HG02885 (cell line): Measurements from ENCODE around the gene RBBP5.
A peak's percentile ranks its signal among the peaks of the same experiment; 100 is the strongest.
"Not testable (repeated sequence)": the region's sequence is repeated elsewhere in the genome, so short reads cannot be mapped to it uniquely, and the experiment has no call there.

Experiments
- ATAC-seq: cut with Tn5 transposase; IDR thresholded peaks from one replicate; pipeline ENCODE4 v1.9.1; 2021; ENCODE audit warnings: mild to moderate bottlenecking; ENCODE audit not compliant: unreplicated experiment, poor library complexity

RBBP5 gene, protein sequence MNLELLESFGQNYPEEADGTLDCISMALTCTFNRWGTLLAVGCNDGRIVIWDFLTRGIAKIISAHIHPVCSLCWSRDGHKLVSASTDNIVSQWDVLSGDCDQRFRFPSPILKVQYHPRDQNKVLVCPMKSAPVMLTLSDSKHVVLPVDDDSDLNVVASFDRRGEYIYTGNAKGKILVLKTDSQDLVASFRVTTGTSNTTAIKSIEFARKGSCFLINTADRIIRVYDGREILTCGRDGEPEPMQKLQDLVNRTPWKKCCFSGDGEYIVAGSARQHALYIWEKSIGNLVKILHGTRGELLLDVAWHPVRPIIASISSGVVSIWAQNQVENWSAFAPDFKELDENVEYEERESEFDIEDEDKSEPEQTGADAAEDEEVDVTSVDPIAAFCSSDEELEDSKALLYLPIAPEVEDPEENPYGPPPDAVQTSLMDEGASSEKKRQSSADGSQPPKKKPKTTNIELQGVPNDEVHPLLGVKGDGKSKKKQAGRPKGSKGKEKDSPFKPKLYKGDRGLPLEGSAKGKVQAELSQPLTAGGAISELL

DNA sequence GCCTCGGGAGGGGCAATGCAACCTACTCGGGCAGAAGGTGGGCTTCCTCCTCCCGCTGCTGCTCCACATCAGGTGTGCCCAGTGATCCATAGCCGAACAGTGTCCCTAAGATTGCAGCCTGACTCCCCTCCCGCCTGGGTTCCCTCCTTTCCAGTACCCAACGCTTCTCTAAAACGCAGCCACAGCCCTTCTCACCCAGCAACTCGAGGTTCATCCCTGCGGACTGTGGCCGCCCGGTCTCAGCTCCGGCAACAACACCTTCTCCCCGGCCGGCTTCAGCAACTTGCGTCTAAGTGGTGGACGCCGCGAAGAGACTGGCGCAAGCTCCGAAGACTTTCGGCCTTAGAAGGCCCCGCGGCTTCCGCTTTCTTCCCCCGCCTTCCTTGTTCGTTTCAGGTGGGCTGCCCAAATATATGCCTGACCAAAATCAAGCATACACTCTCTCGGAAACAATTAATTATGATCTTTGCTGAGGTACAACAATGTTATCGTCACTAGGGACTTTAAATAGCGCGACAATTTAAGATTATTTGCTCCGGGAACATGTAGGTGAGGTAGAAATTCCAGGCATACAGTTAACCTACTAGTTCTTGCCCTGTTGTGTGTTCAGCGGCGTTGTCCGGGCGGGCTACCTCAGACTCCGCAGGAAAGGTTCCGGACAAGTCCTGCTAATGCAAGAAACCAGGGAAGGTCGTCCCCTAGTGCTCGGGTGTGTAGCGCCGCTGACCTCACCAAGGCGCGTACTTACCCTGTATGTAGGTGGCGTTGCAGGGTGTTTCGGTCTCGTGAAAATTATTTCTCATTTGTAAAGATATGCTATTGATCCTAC lies at the start of gene RBBP5:
TSS of gene RBBP5 (minus strand) at position 319 of the 829 bp plus-strand sequence. CDS start at position 214, 105 bp downstream.
- ATAC-seq, result peak; percentile 95

DNA sequence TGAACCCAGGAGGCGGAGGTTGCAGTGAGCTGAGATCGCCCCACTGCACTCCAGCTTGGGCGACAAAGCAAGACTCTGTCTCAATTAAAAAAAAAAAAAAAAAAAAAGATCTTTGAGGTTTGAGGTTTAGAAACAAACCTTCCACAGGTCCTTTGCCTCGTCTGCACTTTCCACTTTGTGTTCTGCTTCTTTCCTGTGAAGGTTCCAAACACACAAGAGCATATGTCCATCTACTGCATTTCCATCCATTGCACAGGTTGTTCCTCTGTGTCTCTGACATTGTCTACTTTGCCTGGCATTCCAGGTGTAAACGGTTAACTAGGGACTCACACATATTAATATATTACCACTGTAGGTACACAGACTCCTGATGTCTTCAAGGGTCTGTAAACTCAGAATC lies 49.6 kb upstream of the RBBP5 start:
- no peak for ATAC-seq

DNA sequence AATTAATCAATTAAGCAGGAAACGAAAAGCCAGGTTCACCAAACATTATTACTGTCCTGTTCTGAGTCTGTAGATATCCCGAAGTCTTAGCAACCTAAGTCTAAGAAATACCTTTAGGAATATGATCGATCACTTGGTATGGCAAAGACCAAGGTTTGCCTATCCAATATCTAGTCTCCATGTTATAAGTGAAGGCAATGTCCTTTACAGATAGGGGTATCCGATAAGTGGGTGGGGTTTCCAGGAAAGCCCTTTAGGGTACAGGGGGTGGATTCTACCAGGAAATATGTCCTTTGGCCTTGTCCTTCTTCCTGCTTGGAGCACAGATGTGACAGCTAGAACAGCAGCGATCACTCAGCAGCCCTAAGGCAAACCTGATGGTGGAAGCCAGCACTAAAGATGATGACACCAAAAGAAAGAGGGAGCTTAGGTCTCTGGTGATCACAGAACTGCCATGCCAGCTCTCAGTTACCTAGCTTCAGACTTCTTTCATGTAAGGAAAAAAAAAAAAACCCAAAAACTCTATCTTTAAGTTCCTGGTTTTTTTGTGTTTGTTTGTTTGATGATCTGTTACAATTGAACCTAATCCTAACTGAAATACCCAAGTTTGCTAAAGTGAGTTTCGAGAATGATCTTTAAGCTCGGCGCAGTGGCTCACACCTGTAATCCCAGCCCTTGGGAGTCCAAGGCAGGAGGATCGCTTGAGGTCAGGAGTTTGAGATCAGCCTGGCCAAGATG lies 48.9 kb upstream of the RBBP5 start:
- ATAC-seq, result no peak

DNA sequence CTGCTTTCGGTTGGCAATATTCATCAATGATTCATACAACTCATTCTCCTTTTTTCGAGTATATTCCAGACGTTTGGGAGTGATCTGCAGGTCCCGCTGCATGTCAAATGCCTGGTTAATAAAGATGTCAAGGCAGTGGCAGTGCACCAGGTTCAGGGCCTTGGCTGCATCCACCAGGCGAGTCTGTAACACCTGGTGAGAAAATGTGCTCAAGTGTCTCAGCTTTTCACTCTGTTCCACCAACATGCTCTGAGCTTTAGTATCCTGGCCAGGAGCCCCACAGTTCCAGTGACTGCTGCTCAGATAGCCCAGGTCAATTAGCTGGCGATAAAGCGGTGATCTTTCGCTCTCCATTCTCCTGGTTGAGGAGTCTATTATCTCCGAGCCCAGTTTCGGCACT lies 47.5 kb upstream of the RBBP5 start:
- ATAC-seq, result no peak

DNA sequence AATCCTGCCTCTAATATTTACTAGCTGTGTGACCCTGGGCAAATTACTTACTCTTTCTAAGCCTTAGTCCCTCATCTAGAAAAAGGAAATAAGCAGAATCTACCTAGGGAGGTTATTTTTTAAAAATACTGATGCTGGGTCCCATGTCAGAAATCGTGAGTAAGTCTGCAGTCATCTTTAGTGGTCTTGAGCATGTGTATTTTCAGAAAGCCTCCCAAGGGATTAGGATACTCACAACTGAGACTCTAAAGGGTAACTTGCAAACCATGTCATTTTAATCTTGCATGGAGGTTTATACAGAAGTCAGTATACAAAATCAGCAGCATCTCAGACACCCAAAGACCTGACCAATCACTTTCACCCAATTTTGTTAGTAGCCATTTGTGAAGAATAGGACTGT lies 46.5 kb upstream of the RBBP5 start:
- no peak for ATAC-seq

DNA sequence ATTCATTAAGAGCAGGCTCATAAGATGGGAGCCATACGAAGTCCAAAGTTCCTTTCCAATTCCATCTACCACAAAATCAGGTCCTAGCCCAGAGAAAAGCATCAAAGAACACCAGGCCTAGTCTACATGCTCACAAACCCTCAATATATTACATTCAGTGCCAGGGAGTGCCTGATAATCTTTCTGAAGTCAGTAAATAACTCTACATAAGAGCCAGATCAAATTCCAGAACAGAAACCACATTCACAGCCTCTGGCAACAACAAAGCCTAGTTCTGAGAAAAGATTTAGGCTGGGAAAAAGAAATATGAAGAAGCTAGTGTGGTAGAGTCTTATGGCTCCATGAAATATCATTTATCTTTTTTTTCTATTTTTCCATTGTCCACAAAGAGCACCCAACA lies 40.5 kb upstream of the RBBP5 start:
- ATAC-seq, result no peak

DNA sequence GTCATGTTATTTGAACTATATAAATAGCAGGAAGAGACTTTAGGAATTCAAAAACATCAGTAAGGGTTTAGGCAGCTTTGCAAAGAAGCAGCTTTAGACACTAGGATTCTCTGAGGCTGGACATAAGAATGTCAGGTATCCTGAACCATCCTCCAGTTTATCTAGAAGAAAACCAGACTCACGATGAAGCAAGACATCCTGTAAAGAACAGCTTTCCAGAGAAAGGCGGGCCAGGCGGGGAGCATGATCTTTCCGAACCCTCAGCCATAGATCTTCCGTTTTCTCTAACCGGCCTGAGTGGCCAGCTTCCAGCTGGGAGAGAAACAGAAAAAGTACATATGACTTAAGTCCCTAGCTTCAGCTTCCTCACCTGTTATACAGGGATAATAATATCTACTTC lies 39.3 kb upstream of the RBBP5 start:
- no peak for ATAC-seq

DNA sequence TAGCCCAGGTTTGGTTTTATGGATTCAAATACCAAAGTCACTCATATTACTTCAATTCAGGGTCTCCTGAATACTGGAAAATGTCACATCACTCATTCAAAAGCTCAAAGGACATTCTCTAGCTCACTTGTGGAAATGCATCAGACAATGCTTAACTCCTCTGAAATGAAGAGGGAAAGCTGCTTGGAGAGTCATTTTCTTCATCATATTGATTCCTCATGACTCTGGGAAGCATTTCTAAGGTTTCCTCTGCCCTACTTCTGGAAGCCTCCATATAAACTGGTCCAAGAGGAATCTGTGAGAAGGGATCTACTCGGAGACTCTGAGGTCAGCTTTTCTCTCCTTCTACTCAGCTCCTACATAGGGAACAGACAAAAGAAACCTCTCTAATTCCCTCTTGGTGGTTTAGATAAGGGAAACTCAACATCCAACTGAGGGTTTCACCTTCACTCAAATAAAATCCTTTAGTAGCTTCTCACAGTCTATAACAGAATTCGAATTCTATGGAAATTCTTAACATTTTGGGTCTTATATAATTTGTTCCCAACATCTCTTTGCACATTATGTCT lies 36.4 kb upstream of the RBBP5 start:
- ATAC-seq, result no peak

DNA sequence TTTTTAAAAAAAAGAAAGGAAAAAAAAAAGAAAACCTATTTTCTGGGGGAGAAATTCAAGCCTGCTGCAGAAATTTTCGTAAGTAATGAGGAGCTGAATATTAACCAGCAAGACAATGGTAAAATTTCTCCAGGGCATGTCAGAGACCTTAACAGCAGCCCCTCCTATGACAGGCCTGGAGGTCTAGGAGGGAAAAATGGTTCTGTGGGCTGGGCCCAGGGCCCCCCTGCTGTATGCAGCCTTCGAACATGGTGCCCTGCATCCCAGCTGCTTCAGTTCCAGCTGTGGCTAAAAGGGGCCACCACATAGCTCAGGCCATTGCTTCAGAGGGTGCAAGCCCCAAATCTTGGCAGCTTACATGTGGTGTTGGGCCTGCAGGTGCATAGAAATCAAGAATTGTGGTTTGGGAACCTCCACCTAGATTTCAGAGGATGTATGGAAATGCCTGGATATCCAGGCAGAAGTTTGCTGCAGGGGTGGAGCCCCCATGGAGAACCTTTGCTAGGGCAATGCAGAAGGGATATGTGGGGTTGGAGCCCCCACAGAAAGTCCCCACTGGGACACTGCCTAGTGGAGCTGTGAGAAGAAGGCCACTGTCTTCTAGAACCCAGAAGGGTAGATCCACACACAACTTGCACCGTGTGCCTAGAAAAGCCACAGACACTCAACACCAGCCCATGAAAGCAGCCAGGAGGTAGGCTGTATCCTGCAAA lies 34.0 kb upstream of the RBBP5 start:
- ATAC-seq, result not testable (repeated sequence)

DNA sequence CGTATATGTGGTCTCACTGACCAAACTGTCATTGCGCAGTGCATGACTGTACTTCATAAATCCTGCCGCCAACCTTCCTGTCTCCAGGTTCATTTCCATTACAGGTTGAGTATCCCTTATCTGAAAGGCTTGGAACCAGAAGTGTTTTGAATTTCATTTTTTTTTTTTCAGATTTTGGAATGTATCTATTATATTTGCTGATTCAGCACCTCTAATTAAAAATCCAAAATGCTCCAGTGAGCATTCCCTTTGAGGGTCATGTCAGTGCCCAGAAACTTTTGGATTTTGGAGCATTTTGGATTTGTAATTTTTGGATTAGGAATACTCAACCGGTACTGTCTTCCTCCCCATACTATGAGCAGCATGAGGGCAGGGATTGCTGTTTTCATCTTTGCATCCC lies 30.7 kb upstream of the RBBP5 start:
- ATAC-seq, result no peak

DNA sequence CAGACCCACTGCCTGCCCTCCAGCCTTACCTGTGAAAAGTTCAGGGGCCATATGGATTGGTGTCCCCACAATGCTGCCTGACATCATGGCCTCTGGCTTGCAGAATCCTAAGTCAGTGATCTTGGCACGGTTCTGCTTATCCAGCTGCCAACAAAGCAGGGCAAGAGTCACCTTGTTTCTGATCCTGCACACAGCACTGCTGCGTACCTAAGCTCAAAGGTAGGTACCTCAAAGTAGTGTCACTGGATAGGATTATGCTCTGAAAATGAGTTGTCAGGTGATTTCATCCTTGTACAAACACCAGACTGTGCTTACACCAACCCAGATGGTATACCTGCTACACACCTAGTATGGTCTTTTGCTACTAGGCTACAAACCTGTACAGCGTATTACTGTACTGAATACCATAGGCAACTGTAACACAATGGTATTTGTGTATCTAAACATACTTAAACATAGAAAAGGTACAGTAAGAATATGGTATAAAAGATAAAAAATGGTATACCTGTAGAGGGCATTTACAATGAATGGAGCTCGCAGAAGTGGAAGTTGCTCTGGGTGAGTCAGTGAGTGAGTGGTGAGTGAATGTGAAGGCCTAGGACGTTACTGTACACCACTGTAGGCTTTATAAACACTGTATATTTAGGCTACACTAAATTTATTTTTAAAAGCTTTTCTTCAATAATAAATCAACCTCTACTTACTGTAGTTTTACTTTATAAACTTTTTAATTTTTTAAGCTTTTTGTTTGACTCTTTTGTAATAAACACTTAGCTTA lies 29.1 kb upstream of the RBBP5 start:
- ATAC-seq, result no peak

DNA sequence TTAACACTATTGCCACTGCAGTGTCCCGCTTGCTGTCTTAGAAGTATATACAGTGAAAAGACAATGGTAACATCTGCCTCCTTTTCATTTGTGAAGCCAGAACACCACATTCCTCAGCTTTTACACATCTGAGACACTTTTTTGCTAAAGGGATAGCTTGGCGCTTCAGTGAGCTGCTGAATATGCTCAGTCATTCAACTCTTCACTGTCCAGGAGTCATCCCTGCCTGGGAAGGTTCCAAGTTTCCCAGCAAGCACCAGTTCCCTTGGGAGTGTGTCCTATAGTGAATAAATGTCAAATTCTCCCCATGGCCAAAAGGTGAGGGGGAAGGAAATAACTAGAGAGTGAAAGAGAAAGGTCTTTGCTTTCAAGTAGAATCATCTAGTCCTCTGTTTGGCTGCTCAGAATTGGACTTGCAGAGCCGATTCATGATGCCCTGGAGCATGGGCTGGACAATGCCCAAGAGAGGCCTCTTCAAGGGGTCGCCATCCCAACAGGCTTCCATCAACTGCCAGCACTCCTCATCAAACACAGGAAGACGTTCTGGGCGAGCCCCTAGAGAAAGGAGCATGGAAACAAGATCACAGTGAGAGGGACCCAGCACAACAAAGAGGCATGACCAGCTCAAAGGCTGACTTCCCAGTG lies 25.5 kb upstream of the RBBP5 start:
- no peak for ATAC-seq

DNA sequence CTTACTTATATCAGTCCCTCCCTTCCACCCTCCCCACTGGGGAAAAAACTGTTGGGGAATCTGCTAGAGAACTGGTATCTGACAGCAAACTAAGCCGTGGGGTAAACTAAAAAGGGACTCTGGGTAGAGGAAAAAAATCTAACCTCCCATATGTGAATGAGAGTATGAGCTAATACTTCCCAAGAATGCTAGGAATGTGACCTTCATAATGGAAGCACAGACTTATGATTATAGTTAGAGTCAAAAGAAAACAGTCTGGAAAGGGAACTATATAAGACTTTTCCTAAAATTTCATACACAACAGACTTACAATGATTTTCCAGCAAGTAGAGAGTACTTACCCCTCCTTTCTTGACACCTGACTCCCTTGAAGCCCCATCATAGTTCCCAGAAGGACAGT lies 23.0 kb upstream of the RBBP5 start:
- no peak for ATAC-seq

DNA sequence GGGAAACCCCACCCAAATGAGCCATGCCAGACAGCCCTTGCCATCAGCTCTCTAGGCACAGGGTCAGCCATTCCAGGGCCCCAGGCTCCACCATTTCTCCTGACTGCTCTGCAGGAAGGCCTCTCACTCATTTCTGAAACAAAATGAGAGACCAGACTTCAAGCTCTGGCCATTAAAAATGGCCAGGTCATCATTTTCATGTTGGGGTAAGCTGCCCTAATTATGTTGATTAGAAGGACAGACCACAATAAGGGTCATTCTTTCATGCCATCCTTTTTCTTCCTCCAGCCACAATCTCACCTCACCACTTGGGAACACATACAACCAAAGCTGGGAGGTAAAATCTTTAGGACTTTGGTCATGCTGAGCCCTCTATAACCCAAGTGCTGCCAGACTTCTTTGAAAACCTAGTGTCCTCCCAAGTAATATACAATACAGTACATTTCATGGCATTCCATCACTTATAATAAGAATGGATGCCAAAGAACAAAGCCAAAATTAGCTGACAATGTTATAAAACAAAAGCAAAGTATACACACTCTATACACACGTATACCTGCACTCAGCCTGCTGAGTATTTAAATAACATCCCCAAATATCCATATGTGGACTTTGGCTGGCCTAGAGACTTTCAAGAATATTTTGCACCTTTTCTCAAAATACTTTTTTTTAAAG lies 22.4 kb upstream of the RBBP5 start:
- ATAC-seq, result no peak

DNA sequence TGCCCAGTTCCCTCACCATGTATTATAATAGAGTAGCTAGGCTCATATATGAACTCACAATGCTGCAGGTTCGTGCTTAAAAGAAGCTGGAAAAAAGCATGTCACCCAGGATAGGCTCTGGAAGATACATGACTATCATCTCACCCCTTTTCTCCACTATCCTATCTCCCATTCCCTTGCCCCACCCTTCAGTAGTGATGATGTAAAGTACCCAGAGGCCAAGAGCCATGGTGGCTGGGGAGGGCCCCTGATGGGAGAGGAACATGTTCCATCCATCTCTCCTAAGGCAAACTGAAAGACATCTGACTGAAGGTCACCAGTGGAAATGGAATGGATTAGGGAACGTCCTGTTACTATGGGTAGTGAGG lies 20.3 kb upstream of the RBBP5 start:
- ATAC-seq, result no peak

DNA sequence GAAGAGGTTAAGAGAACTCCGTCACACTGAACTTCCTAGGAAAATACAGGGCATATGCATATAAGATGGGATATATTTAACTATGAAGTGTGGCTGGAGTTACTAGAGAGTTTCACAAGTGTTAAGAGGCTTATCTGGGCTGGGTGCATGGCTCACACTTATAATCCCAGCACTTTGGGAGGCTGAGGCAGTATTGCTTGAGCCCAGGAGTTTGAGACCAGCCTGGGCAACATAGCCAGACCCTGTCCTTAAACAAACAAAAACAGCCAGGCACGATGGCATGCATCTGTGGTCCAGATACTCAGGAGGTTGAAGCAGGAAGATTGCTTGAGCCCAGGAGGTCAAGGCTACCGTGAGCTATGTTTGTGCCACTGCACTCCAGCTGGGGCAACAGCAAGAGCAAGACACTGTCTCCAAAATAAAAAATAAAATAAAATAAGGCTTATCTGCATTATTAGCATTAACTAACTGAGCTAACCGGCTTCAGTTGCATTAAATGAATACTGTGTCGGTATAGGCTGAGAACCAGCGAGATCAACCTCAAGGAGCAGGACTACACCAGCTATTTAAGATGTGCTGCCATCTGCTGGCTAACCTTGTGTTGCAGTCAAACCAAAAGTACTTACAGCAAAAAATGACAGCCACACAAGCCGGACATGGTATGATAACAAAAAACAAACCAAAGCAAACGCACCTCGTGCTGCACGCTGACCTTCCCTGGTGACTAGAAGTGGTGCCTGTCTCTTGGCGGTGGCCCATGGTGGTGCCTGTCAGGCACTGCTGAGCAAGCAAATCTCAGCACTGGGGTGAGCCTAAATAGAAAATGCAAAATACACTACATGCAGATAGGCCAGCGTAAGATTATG lies 19.7 kb upstream of the RBBP5 start:
- no peak for ATAC-seq

DNA sequence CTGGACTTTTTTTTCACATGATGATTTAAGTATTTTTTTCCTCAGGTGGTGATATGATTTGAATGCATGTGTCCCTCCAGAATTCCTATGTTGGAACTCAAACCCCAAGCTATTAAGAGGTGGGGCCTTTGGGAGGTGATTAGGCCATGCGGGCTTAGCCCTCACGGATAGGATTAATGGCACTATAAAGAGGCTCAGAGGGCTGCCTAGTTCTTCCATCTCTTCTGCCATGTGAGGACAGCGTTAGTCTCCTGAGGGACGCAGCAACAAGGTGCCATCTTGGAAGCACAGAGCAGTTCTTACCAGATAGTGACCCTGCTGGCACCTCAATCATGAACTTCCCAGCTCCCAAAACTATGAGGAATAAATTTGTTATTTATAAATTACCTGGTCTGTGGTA lies 18.3 kb upstream of the RBBP5 start:
- no peak for ATAC-seq
